Measurements from ENCODE around the gene PRR16.

DNA sequence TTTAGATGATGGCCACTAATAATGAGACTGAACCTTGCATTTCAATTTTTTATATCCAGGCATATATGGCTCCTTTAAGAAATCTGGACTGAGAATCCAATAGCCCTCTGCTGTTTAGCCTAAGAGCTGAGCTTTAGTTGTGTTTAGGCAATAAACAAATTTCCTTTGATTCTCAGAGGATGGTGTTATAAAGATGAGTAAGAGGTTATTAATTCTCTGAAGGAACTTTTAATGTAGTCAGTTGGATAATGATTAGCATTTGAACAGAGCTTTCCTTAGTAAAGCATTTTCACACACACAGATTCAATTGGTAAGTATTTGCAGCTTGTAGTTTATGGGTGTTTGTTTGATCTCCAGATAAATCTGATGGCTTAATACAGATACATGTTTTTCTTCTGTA lies 149.6 kb downstream of the PRR16 start:
- no peak for TF ChIP-seq POLR2A (IDR thresholded peaks at IDR 0.05)
- TF ChIP-seq, protein P1, sequence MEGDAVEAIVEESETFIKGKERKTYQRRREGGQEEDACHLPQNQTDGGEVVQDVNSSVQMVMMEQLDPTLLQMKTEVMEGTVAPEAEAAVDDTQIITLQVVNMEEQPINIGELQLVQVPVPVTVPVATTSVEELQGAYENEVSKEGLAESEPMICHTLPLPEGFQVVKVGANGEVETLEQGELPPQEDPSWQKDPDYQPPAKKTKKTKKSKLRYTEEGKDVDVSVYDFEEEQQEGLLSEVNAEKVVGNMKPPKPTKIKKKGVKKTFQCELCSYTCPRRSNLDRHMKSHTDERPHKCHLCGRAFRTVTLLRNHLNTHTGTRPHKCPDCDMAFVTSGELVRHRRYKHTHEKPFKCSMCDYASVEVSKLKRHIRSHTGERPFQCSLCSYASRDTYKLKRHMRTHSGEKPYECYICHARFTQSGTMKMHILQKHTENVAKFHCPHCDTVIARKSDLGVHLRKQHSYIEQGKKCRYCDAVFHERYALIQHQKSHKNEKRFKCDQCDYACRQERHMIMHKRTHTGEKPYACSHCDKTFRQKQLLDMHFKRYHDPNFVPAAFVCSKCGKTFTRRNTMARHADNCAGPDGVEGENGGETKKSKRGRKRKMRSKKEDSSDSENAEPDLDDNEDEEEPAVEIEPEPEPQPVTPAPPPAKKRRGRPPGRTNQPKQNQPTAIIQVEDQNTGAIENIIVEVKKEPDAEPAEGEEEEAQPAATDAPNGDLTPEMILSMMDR (IDR thresholded peaks at IDR 0.05): no peak
